ENCODE results near the gene S100A7A. TPM values are rescaled to one million over a fixed set of nuclear protein-coding genes. Genes with fewer than 3 reads are reported as not detected.

Gene S100A7A
- total RNA-seq, 1 donor from 2014 or later: not detected

GRCh38 chr1:153372571-153372970 is 43.7 kb upstream of the S100A7A start:
- Mint-ChIP-seq H3K4me1 (ENCODE audit: unreplicated experiment) (no peaks in the 10 kb centered on the region), H3K27me3 (ENCODE audit: unreplicated experiment) (peaks cover 4% of the 10 kb centered on the region), H3K27ac (ENCODE audit: unreplicated experiment) (no peak overlapping the region), H3K4me3 (ENCODE audit: unreplicated experiment) (no peak overlapping the region), H3K36me3 (ENCODE audit: unreplicated experiment) (no peaks in the 10 kb centered on the region), H3K9me3 (ENCODE audit: unreplicated experiment) (no peaks in the 10 kb centered on the region)
- TF ChIP-seq CTCF (IDR thresholded peaks at IDR 0.05): no peak
- DNase-seq (ENCODE audit: extremely low spot score, unreplicated experiment): no peak

GRCh38 chr1:153374071-153374470 is 42.2 kb upstream of the S100A7A start:
- TF ChIP-seq CTCF (IDR thresholded peaks at IDR 0.05): no peak
- Mint-ChIP-seq H3K4me1 (ENCODE audit: unreplicated experiment) (no peaks in the 10 kb centered on the region), H3K9me3 (ENCODE audit: unreplicated experiment) (no peaks in the 10 kb centered on the region), H3K27me3 (ENCODE audit: unreplicated experiment) (peaks cover 4% of the 10 kb centered on the region), H3K4me3 (ENCODE audit: unreplicated experiment) (no peak overlapping the region), H3K36me3 (ENCODE audit: unreplicated experiment) (no peaks in the 10 kb centered on the region), H3K27ac (ENCODE audit: unreplicated experiment) (no peak overlapping the region)
- no peak for DNase-seq (ENCODE audit: extremely low spot score, unreplicated experiment)

GRCh38 chr1:153375511-153375910 is 40.8 kb upstream of the S100A7A start, which contains the start of gene S100A12:
Gene S100A12, minus strand, starts transcription at chr1:153375621. Its CDS starts 1,029 bp downstream, at chr1:153374592.
- Mint-ChIP-seq H3K4me3 (ENCODE audit: unreplicated experiment) (no peak within 1 kb of the TSS), H3K4me1 (ENCODE audit: unreplicated experiment) (no peaks in the 10 kb centered on the region), H3K36me3 (ENCODE audit: unreplicated experiment) (no peaks in the 10 kb centered on the region), H3K27me3 (ENCODE audit: unreplicated experiment) (no peaks in the 10 kb centered on the region), H3K27ac (ENCODE audit: unreplicated experiment) (no peak within 1 kb of the TSS), H3K9me3 (ENCODE audit: unreplicated experiment) (no peaks in the 10 kb centered on the region)
- DNase-seq (ENCODE audit: extremely low spot score, unreplicated experiment): no peak
- TF ChIP-seq CTCF (IDR thresholded peaks at IDR 0.05): no peak

- Mint-ChIP-seq H3K4me1 (ENCODE audit: unreplicated experiment) (no peaks in the 10 kb centered on the region), H3K27me3 (ENCODE audit: unreplicated experiment) (no peaks in the 10 kb centered on the region), H3K36me3 (ENCODE audit: unreplicated experiment) (no peaks in the 10 kb centered on the region), H3K9me3 (ENCODE audit: unreplicated experiment) (peaks cover 22% of the 10 kb centered on the region), H3K4me3 (ENCODE audit: unreplicated experiment) (no peak overlapping the region), H3K27ac (ENCODE audit: unreplicated experiment) (no peak overlapping the region)
- TF ChIP-seq CTCF (IDR thresholded peaks at IDR 0.05): no peak
- no peak for DNase-seq (ENCODE audit: extremely low spot score, unreplicated experiment)
Measured at GRCh38 chr1:153379591-153379990, 36.7 kb upstream of the S100A7A start.

GRCh38 chr1:153380711-153381110 is 35.6 kb upstream of the S100A7A start:
- H3K4me1 Mint-ChIP-seq (ENCODE audit: unreplicated experiment): no peaks in the 10 kb centered on the region
- peaks cover 22% of the 10 kb centered on the region for H3K9me3 Mint-ChIP-seq (ENCODE audit: unreplicated experiment)
- H3K36me3 Mint-ChIP-seq (ENCODE audit: unreplicated experiment): no peaks in the 10 kb centered on the region
- H3K27me3 Mint-ChIP-seq (ENCODE audit: unreplicated experiment): no peaks in the 10 kb centered on the region
- no peak for DNase-seq (ENCODE audit: extremely low spot score, unreplicated experiment)
- H3K4me3 Mint-ChIP-seq (ENCODE audit: unreplicated experiment): no peak overlapping the region
- H3K27ac Mint-ChIP-seq (ENCODE audit: unreplicated experiment): no peak overlapping the region
- no peak for TF ChIP-seq CTCF (IDR thresholded peaks at IDR 0.05)

Data from osteocyte (in vitro differentiated cells).